HPDE6-E6E7 (cell line): ENCODE results near the gene ACTL10.

ENCODE experiments used
- DNase-seq: peaks from one replicate; pipeline ENCODE4 v3.0.0; 2011; ENCODE audit warnings: missing footprints; ENCODE audit errors: extremely low spot score

ACTL10 gene

GRCh38 chr20:33677991-33678702, 11.4 kb downstream of the ACTL10 start:
- DNase-seq: no peak

DNA sequence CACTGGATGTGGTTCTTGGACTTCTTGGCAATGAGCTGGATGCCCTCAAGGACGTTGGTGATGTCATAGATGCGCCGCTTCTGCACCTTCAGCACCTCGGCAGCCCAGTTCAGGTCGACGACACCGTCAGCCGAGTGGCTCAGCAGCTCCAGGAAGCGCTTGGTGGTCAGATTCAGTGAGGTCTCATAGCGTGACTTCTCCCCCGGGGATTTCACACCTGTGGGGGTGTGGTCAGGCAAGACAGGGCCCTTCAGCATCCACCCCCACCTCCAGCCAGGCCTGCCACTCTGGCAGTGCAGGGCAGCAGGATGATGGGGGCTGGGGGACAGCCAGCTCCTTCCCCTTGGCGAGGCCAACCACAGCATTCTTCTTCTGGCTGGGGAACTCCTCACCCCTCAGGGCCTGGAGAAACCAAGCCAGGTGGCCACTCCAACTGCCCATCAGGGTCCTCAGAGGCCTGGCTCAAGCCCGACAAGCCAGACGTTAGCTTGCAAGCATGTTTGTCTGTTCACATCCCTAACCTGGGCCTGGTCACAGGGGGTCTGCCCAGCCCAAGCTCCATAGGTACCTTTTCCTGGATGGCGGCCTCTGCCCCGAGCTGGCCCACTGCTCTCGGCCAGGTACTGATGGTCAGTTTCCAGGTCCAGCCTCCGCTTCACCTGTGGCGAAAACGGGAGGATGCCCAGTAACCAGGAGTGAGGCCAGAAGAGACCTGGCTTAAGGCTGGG, 13.2 kb downstream of the ACTL10 start:
- no peak for DNase-seq

- no peak for DNase-seq
These were observed 13.9 kb downstream of the ACTL10 start for GRCh38 chr20:33680686-33681085.

GRCh38 chr20:33681288-33681687, 14.5 kb downstream of the ACTL10 start:
- no peak for DNase-seq

GRCh38 chr20:33681728-33682353, 15.1 kb downstream of the ACTL10 start:
- no peak for DNase-seq

DNA sequence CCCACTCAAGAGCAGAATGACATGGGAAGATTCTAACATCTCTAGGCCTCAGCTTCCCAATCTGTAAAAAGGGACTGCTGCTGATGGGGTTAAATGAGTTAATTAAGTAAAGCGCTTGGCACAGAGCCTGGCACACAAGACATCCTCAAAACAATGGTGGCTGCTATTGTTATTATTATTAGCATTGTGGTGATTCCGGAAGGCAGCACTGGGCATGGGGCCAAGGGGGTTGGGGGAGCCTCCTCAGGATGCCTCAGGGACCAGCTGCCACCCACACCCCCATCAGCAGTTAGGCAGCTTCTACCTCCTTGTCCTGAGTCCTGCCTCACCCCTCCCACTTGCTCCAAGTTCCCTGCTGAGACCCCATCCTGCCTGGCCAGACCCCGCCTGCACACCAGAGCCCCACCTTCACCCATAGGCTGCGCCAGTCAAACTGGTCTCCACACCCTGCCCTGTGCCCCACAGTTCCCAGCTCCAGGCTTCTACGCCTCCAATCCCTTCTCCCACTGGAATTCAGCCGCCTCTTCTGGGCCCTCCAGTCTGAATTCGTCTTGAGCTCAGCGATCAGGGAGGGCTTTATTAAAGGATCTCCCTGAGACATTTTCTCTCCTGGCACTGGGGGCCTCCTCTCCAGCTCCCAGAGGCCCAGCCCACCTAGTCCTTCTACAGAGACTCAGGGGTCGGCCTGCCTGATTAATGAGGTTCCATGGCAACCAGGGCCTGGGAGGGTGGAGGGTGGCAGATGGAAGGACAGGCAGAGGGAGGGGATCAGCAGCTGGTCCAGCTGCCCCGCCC, 18.0 kb downstream of the ACTL10 start:
- DNase-seq: no peak

DNA sequence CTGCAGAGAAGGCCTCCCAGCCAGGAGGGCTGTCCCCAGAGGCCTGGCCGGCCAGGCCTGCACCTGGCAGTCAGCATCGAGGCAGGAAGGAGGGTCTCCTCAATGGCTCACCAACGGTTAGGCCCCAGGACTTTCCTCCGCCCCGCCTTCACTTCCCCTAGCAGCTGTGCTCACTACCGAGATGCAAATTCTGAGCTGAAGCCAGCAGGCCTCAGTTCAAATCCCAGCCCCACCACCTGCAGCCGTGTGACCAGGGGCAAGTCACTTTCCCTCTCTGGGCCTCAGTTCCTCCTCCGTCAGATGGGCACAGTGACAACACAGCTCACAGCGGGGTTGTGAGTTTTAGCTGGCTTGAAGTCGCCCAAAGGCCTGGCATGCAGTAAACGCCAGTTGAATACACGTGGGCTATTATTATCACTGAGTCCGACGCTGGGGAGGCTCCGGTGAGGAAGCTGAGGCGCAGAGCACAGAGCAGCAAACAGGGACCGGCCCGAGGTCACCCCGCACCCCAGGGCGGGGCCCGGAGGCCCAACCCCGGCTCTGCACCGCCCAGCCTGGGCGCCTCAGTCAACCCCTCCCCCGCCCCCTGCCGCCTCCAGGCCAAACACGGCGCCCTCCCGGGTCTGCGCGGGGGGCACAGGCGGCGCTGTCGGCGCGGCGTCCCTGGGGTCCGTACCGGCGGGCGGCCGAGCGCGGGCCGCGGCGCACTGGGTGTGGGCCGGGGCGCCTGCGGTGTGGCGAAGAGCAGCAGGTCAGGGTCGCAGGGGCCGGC, 18.8 kb downstream of the ACTL10 start:
- no peak for DNase-seq

GRCh38 chr20:33686100-33686983, 19.6 kb downstream of the ACTL10 start, which contains the start of gene E2F1:
TSS of gene E2F1 (minus strand) at chr20:33686385. CDS start at chr20:33686264, 121 bp downstream.
- peak; percentile 100 for DNase-seq

- DNase-seq: no peak
These were observed 20.2 kb downstream of the ACTL10 start for GRCh38 chr20:33686984-33687366.

- no peak for DNase-seq
These were observed 20.7 kb downstream of the ACTL10 start for GRCh38 chr20:33687370-33687915.

DNA sequence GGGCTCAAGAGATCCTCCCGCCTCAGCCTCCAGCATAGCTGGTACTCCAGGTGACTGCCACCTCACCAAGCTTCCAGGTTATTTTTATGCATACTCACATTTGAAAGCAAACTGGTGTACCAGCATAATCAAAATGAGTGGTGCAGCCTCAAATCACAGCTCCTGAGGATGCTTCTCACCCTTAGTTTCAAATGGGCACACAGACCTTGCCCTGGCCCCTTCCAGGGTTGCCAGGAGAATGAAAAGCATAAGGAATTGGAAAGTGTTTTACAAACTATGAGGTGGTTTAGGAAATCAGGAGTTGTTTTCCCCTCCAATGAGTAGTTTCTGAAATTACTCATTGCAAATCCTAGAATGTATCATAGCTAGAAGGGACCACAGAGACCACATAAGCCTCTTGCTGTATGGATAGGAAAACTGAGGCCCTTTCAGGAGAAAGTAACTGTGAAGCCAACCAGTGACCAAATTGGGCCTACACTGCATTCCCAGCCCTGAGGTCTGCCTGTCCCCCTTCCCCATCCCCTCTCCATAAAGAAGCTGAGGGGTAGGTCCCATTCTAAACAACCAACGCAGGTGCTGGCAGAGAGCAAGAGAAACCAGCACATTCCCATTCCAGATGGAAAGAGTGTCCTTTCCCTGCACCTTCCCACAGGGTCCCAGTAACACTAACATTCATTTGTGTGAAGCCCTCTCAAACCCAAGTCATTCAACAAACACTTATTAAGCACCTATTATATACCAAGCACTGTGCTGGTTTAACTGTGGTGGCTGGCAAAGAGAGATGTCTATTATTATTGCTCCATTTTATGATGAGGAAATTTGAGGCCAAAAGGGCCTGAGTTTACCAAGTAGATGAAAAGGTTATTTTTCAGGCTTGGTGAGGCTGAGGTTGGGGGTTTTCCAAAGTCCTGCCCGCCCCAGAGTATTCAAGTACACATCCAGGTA, 21.5 kb downstream of the ACTL10 start:
- DNase-seq: no peak

- DNase-seq: no peak
These were observed 22.2 kb downstream of the ACTL10 start for GRCh38 chr20:33688938-33689424.

- no peak for DNase-seq
These were observed 22.8 kb downstream of the ACTL10 start for GRCh38 chr20:33689493-33689892.

DNA sequence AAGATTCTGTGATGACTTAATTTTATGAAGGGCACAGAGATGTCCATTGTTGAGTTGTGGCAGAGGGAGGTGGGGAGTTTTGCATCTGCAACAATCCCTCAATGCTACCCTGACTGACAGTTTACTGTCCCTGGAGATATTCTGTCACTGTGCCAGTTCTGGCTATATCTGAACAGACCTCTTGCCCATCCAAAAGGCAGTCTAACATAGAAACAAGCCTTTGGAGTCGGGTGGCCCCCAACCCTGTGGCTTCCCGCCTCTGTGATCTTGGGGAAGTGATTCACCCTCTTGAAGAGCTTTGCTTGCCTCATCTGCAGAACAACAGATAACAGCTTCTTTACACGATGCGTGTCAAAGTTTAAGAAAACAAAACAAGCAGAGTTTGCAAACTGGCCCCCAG, 23.2 kb downstream of the ACTL10 start:
- DNase-seq: no peak

DNA sequence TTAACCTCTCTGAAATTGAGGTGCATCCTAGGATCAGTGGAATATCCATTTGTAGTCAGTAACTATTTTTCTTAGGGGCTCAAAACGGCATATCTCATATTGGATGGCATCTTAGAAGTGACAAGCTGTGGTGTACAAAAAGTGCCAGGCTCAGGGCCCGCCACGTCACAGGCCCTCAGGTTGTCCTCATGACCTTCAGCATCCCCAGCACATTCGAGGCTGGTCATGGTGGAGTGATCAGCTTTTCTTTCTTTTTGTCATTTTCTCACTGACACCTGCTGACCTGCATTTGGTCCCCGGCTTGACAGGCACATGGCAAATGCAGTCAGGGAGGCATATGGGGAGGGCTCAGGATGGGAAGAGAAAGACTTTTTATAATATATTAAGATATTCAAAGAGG, 26.5 kb downstream of the ACTL10 start:
- DNase-seq: no peak

GRCh38 chr20:33693741-33694638, 27.2 kb downstream of the ACTL10 start:
- DNase-seq: no peak

- no peak for DNase-seq
These were observed 27.9 kb downstream of the ACTL10 start for GRCh38 chr20:33694639-33695012.

DNA sequence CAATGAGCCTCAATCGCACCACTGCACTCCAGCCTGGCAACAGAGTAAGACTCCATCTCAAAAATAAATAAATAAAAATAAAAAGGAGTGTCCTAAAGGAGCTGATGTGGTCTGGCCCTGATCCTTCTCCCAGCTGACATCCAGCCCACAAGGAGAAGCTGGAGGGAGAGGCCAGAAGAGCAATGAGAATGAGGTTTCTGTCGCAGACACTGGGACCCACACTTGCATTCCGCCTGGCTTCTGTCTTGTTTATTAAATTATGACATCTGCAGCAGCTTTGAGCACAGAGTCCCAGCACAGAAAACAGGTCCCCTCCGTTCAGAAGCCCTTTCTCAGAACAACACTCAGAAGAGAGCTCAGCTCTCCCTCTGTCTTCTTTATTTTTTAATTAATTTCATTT, 29.7 kb downstream of the ACTL10 start:
- DNase-seq: no peak
